HL-60 (cell line): ENCODE results near the gene MKI67.

Experiments used
- DNase-seq, 2 experiments: peaks; one replicate each; pipeline ENCODE4 v3.0.0-alpha.2; 2010 to 2020; ENCODE audit warnings: low read depth in 1 of 2, low spot score in 1 of 2
- H3K27ac ChIP-seq: fragments of 250-450 bp; sonication (Bioruptor Pico); replicated peaks from 2 replicates; pipeline ENCODE4 v1.5.1; 2020; ENCODE audit warnings: mild to moderate bottlenecking, moderate library complexity
- H3K27me3 ChIP-seq: fragments of 250-450 bp; sonication (Bioruptor Pico); 2 replicates; pipeline ENCODE4 v1.5.1; 2021; ENCODE audit warnings: mild to moderate bottlenecking, moderate library complexity; ENCODE audit not compliant: insufficient read depth, poor library complexity, severe bottlenecking
- H3K4me3 ChIP-seq: replicated peaks from 2 replicates; pipeline ENCODE4 v1.5.1; 2011; ENCODE audit warnings: mild to moderate bottlenecking, control low read depth, low read length; ENCODE audit not compliant: insufficient read depth
- GABPA ChIP-seq: IDR thresholded peaks from 2 replicates; pipeline ENCODE4 v1.6.1; 2012; ENCODE audit warnings: low read depth
- POLR2AphosphoS5 ChIP-seq: IDR thresholded peaks from 2 replicates; pipeline ENCODE4 v1.6.1; 2012; ENCODE audit warnings: low read depth
- REST ChIP-seq: IDR thresholded peaks from 2 replicates; pipeline ENCODE4 v1.6.1; 2012; ENCODE audit warnings: low read depth; ENCODE audit not compliant: insufficient replicate concordance
- SPI1 ChIP-seq: IDR thresholded peaks from 2 replicates; pipeline ENCODE4 v1.6.1; 2012; ENCODE audit warnings: low read depth, mild to moderate bottlenecking, borderline replicate concordance
- TF ChIP-seq, protein P1 (sequence below): IDR thresholded peaks from one replicate; pipeline ENCODE4 v1.5.1; 2011; ENCODE audit warnings: low read length, control low read depth, inconsistent platforms; ENCODE audit not compliant: insufficient read depth

MKI67 gene

DNA sequence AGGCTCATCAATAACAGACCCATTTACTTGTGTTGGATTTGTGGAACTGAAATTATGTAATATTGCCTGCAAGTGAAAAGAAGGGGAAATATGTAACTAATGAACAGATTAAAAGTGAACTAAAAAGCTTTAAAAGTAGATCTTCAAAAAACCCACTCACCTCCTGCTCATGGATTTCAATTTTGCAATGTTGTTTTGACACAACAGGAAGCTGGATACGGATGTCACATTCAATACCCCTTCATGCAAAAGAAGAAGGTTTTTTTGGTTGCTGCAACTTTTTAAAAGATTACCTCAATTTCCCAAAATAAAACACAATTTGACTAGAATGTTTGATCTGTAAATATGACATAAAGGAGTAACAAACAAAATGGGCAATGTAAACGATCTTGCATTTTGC, 3.3 kb downstream of the MKI67 start:
- H3K27me3 ChIP-seq: no peaks in the 10 kb centered on the region
- TF ChIP-seq, protein P1, sequence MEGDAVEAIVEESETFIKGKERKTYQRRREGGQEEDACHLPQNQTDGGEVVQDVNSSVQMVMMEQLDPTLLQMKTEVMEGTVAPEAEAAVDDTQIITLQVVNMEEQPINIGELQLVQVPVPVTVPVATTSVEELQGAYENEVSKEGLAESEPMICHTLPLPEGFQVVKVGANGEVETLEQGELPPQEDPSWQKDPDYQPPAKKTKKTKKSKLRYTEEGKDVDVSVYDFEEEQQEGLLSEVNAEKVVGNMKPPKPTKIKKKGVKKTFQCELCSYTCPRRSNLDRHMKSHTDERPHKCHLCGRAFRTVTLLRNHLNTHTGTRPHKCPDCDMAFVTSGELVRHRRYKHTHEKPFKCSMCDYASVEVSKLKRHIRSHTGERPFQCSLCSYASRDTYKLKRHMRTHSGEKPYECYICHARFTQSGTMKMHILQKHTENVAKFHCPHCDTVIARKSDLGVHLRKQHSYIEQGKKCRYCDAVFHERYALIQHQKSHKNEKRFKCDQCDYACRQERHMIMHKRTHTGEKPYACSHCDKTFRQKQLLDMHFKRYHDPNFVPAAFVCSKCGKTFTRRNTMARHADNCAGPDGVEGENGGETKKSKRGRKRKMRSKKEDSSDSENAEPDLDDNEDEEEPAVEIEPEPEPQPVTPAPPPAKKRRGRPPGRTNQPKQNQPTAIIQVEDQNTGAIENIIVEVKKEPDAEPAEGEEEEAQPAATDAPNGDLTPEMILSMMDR: no peak
- TF ChIP-seq GABPA (no peak), POLR2AphosphoS5 (no peak), REST (no peak), SPI1 (no peak)
- H3K27ac ChIP-seq: no peak overlapping the region
- peak in 1 of 2 experiments; percentile 32 for DNase-seq
- no peak overlapping the region for H3K4me3 ChIP-seq

- Histone ChIP-seq H3K27ac (no peak overlapping the region), H3K4me3 (no peak overlapping the region), H3K27me3 (no peaks in the 10 kb centered on the region)
- TF ChIP-seq GABPA (no peak), REST (no peak), POLR2AphosphoS5 (no peak), SPI1 (no peak)
- TF ChIP-seq, protein P1: no peak
- no peak for DNase-seq
Observed at GRCh38 chr10:128121750-128122412, 4.3 kb downstream of the MKI67 start.

DNA sequence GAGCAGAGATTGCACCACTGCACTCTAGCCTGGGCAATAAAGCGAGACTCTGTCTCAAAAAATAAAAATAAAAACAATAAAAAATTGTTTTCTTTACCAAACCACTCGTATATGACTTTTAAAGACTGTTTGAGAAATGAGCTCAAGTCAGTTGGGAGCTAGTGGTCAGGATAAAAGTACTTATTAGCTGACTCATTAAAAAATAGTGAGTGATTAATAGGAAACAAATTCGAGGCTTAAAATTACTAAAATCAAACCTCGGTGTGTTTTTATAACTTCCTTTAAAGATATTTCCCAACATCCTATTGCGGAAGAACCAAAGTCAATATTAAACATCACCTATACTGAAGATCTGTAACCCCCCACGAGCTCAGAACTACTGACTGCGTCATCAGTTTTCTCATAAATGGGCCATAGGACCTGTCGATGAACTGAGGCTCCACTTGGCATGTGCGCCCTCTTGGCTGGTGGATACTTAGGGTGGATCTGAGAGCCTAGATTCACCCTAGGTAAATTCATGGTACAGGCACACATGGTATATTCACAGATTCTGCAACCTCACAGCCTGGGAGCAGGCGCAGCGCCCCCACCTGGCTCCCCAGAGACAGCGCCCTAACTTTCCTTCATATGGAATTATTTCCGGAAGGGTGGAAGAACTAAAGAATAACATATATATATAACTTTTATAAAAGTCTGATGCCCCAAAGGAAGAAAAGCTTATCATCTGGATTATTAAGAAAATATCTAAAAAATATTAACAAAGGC, 9.2 kb downstream of the MKI67 start:
- TF ChIP-seq, protein P1: no peak
- no peak for TF ChIP-seq SPI1
- TF ChIP-seq REST: no peak
- TF ChIP-seq POLR2AphosphoS5: no peak
- no peak for TF ChIP-seq GABPA
- Histone ChIP-seq H3K4me3 (no peak overlapping the region), H3K27ac (no peak overlapping the region), H3K27me3 (no peaks in the 10 kb centered on the region)
- DNase-seq: no peak
